A549 (cell line): Measurements from ENCODE around the gene FN3KRP.

Source experiments
- CBX2 ChIP-seq: fragments of 200-600 bp; sonication (generic); IDR thresholded peaks from 2 replicates; pipeline ENCODE4 v1.6.1; 2016; ENCODE audit warnings: low read depth, mild to moderate bottlenecking, borderline replicate concordance
- CTCF ChIP-seq: fragments of >200 bp; sonication (Bioruptor Twin); formaldehyde crosslinking; IDR thresholded peaks from 3 replicates; pipeline ENCODE4 v1.5.1; 2016
- POLR2A ChIP-seq: IDR thresholded peaks from 2 replicates; pipeline ENCODE4 v1.6.1; 2012; ENCODE audit warnings: mild to moderate bottlenecking, low read length
- TF ChIP-seq, protein P1 (sequence below): fragments of >200 bp; sonication (Bioruptor Twin); formaldehyde crosslinking; IDR thresholded peaks from 3 replicates; pipeline ENCODE4 v1.6.1; 2016
- TF ChIP-seq, protein P2 (sequence below): fragments of 200-600 bp; sonication (generic); IDR thresholded peaks from 2 replicates; pipeline ENCODE4 v1.6.1; 2016; ENCODE audit warnings: antibody characterized with exemption, mild to moderate bottlenecking, moderate library complexity
- TF ChIP-seq, protein P3 (sequence below): IDR thresholded peaks from 2 replicates; pipeline ENCODE4 v1.6.1; 2012

DNA sequence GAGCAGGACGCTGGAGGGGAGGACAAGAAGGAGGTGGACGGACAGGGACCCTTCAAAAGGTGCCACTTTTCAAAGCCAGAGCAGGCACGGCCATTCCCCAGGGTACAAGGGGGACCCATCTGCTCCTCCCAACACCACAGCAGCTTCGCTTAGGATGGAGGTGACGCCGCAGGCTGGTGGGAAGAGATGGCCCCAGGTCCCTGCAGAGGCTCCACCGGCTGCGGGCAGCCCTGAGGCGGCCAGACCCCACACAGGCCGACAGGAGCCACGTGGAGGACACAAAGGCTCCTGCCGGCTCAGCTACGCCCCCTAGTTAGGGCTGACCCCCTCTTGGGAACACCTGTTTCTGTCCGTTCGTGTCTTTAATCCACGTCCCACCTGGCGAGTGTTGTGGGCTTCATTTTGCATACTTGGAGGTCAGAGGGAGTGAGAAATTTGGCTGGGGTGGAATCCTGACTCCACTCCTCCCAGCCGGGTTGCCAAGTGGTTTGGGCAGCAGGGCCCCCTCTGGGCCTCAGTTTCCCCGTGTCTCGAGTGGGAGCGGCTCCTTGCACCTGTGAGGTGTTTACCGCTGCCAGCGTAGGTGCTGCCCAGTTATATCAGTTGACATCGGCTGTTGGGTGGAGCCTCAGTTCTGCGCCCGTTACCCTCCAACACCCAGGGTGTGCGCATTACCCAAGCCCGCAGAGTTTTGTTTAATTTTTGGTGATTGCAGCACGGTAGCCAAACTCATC lies 5.8 kb upstream of the FN3KRP start:
- peak; percentile 13; the same call in 1 of the 3 replicates for TF ChIP-seq CTCF
- no peak for TF ChIP-seq POLR2A
- TF ChIP-seq, protein P1, sequence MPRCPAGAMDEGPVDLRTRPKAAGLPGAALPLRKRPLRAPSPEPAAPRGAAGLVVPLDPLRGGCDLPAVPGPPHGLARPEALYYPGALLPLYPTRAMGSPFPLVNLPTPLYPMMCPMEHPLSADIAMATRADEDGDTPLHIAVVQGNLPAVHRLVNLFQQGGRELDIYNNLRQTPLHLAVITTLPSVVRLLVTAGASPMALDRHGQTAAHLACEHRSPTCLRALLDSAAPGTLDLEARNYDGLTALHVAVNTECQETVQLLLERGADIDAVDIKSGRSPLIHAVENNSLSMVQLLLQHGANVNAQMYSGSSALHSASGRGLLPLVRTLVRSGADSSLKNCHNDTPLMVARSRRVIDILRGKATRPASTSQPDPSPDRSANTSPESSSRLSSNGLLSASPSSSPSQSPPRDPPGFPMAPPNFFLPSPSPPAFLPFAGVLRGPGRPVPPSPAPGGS = no peak
- TF ChIP-seq, protein P2, sequence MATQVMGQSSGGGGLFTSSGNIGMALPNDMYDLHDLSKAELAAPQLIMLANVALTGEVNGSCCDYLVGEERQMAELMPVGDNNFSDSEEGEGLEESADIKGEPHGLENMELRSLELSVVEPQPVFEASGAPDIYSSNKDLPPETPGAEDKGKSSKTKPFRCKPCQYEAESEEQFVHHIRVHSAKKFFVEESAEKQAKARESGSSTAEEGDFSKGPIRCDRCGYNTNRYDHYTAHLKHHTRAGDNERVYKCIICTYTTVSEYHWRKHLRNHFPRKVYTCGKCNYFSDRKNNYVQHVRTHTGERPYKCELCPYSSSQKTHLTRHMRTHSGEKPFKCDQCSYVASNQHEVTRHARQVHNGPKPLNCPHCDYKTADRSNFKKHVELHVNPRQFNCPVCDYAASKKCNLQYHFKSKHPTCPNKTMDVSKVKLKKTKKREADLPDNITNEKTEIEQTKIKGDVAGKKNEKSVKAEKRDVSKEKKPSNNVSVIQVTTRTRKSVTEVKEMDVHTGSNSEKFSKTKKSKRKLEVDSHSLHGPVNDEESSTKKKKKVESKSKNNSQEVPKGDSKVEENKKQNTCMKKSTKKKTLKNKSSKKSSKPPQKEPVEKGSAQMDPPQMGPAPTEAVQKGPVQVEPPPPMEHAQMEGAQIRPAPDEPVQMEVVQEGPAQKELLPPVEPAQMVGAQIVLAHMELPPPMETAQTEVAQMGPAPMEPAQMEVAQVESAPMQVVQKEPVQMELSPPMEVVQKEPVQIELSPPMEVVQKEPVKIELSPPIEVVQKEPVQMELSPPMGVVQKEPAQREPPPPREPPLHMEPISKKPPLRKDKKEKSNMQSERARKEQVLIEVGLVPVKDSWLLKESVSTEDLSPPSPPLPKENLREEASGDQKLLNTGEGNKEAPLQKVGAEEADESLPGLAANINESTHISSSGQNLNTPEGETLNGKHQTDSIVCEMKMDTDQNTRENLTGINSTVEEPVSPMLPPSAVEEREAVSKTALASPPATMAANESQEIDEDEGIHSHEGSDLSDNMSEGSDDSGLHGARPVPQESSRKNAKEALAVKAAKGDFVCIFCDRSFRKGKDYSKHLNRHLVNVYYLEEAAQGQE = no peak
- TF ChIP-seq, protein P3, sequence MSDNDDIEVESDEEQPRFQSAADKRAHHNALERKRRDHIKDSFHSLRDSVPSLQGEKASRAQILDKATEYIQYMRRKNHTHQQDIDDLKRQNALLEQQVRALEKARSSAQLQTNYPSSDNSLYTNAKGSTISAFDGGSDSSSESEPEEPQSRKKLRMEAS = peak; percentile 34; the same call in 1 of the 2 replicates
- TF ChIP-seq CBX2 = no peak
